HEK293T (cell line): ENCODE data around the gene PIEZO2.
A peak's percentile ranks its signal among the peaks of the same experiment; 100 is the strongest.

Source experiments
- CTCF ChIA-PET: fragments of 350-600 bp; formaldehyde crosslinking; extraction: SDS; loops from one replicate; lab custom pipeline; 2021; ENCODE audit warnings: antibody characterized with exemption, inconsistent platforms; lab: Yijun Ruan, JAX
- POLR2A ChIA-PET: fragments of 350-600 bp; formaldehyde crosslinking; extraction: SDS; loops from one replicate; lab custom pipeline; 2020; ENCODE audit warnings: antibody characterized with exemption, inconsistent platforms; lab: Yijun Ruan, JAX
- DNase-seq: peaks from one replicate; pipeline ENCODE4 v3.0.0; 2012; ENCODE audit warnings: mixed read lengths; ENCODE audit errors: extremely low spot score
- ARNT ChIP-seq: fragments of 450-650 bp; IDR thresholded peaks from 2 replicates; pipeline ENCODE4 v1.6.1; 2017; ENCODE audit warnings: mild to moderate bottlenecking
- BHLHE40 ChIP-seq: fragments of 450-650 bp; IDR thresholded peaks from 2 replicates; pipeline ENCODE4 v1.6.1; 2016; ENCODE audit warnings: mild to moderate bottlenecking, moderate library complexity, borderline replicate concordance
- CTBP1 ChIP-seq: fragments of 450-650 bp; IDR thresholded peaks from 2 replicates; pipeline ENCODE4 v1.6.1; 2016; ENCODE audit warnings: borderline replicate concordance
- ELF4 ChIP-seq: fragments of 450-650 bp; IDR thresholded peaks from 2 replicates; pipeline ENCODE4 v1.6.1; 2017; ENCODE audit warnings: antibody characterized with exemption
- FOXA1 ChIP-seq: fragments of 450-650 bp; IDR thresholded peaks from 2 replicates; pipeline ENCODE4 v1.6.1; 2016; ENCODE audit warnings: mild to moderate bottlenecking
- FOXK2 ChIP-seq: fragments of 450-650 bp; IDR thresholded peaks from 2 replicates; pipeline ENCODE4 v1.6.1; 2016; ENCODE audit warnings: mild to moderate bottlenecking
- FOXM1 ChIP-seq: fragments of 450-650 bp; IDR thresholded peaks from 2 replicates; pipeline ENCODE4 v1.6.1; 2017; ENCODE audit warnings: mild to moderate bottlenecking, borderline replicate concordance
- HDGF ChIP-seq: fragments of 450-650 bp; IDR thresholded peaks from 2 replicates; pipeline ENCODE4 v1.6.1; 2017; ENCODE audit warnings: antibody characterized with exemption, borderline replicate concordance
- L3MBTL2 ChIP-seq: fragments of 450-650 bp; conservative IDR thresholded peaks from 2 replicates; pipeline ENCODE4 v1.6.1; 2016; ENCODE audit warnings: mild to moderate bottlenecking
- LEF1 ChIP-seq: fragments of 450-650 bp; IDR thresholded peaks from 2 replicates; pipeline ENCODE4 v1.6.1; 2017; ENCODE audit warnings: mild to moderate bottlenecking, borderline replicate concordance
- NFRKB ChIP-seq: fragments of 450-650 bp; IDR thresholded peaks from 2 replicates; pipeline ENCODE4 v1.6.1; 2016; ENCODE audit warnings: mild to moderate bottlenecking, moderate library complexity
- PKNOX1 ChIP-seq: fragments of 450-650 bp; IDR thresholded peaks from 2 replicates; pipeline ENCODE4 v1.6.1; 2016
- SP1 ChIP-seq: fragments of 450-650 bp; IDR thresholded peaks from 2 replicates; pipeline ENCODE4 v1.6.1; 2017
- SUZ12 ChIP-seq: fragments of 450-650 bp; IDR thresholded peaks from 2 replicates; pipeline ENCODE4 v1.6.1; 2016; ENCODE audit warnings: mild to moderate bottlenecking
- TARDBP ChIP-seq: fragments of 450-650 bp; IDR thresholded peaks from 2 replicates; pipeline ENCODE4 v1.6.1; 2016
- ZNF384 ChIP-seq: fragments of 450-650 bp; IDR thresholded peaks from 2 replicates; pipeline ENCODE4 v1.6.1; 2016

The PIEZO2 gene

GRCh38 chr18:10723496-10723895, 425.9 kb downstream of the PIEZO2 start:
- CTCF ChIA-PET: no interaction called here
- TF ChIP-seq FOXA1: no peak
- no peak for TF ChIP-seq BHLHE40
- no peak for TF ChIP-seq SUZ12
- no peak for TF ChIP-seq ELF4
- TF ChIP-seq FOXK2: no peak
- TF ChIP-seq ZNF384: no peak
- no peak for DNase-seq
- POLR2A ChIA-PET: no interaction called here

GRCh38 chr18:10718809-10719208, 430.6 kb downstream of the PIEZO2 start:
- POLR2A ChIA-PET: interaction anchor here (0.6 kb wide), 1 partner anchor 49 kb away, joined by 3 read pairs; no protein-coding TSS in a partner anchor
- no peak for DNase-seq
- TF ChIP-seq SUZ12 (no peak), TARDBP (no peak), FOXK2 (no peak), BHLHE40 (no peak), PKNOX1 (no peak), L3MBTL2 (no peak), ZNF384 (no peak), SP1 (no peak), FOXA1 (no peak), CTBP1 (no peak)
- CTCF ChIA-PET: no interaction called here

GRCh38 chr18:10715791-10716190, 433.6 kb downstream of the PIEZO2 start:
- CTCF ChIA-PET: no interaction called here

GRCh38 chr18:10713409-10713808, 436.0 kb downstream of the PIEZO2 start:
- ChIA-PET CTCF (no interaction called here), POLR2A (no interaction called here)
- peak; percentile 5 for DNase-seq
- TF ChIP-seq HDGF: no peak
- TF ChIP-seq LEF1: no peak
- no peak for TF ChIP-seq SUZ12
- TF ChIP-seq TARDBP: no peak
- TF ChIP-seq ZNF384: no peak
- TF ChIP-seq SP1: no peak
- TF ChIP-seq FOXA1: no peak
- TF ChIP-seq BHLHE40: no peak
- TF ChIP-seq L3MBTL2: no peak
- no peak for TF ChIP-seq FOXK2
- no peak for TF ChIP-seq PKNOX1
- no peak for TF ChIP-seq ARNT
- no peak for TF ChIP-seq FOXM1
- no peak for TF ChIP-seq ELF4
- TF ChIP-seq CTBP1: no peak
- TF ChIP-seq NFRKB: no peak

More at GRCh38 chr18:10715791-10716190, 433.6 kb downstream of the PIEZO2 start:
- no peak for TF ChIP-seq FOXA1
- no peak for TF ChIP-seq FOXM1
- no peak for TF ChIP-seq ELF4
- TF ChIP-seq NFRKB: no peak
- no peak for TF ChIP-seq PKNOX1
- TF ChIP-seq HDGF: no peak
- no peak for TF ChIP-seq FOXK2
- TF ChIP-seq BHLHE40: no peak
- TF ChIP-seq ZNF384: no peak
- no peak for TF ChIP-seq L3MBTL2
- no peak for TF ChIP-seq SP1
- TF ChIP-seq LEF1: no peak
- TF ChIP-seq SUZ12: no peak
- DNase-seq: no peak
- POLR2A ChIA-PET: no interaction called here

GRCh38 chr18:10707294-10707693, 442.1 kb downstream of the PIEZO2 start:
- CTCF ChIA-PET: no interaction called here
- no peak for TF ChIP-seq ZNF384
- TF ChIP-seq PKNOX1: no peak
- TF ChIP-seq BHLHE40: no peak
- no peak for TF ChIP-seq SP1
- no peak for TF ChIP-seq TARDBP
- TF ChIP-seq FOXM1: no peak
- no peak for TF ChIP-seq LEF1
- TF ChIP-seq NFRKB: no peak
- no peak for TF ChIP-seq FOXK2
- TF ChIP-seq CTBP1: no peak
- POLR2A ChIA-PET: no interaction called here
- no peak for DNase-seq

GRCh38 chr18:10705786-10706185, 443.6 kb downstream of the PIEZO2 start:
- DNase-seq: no peak
- CTCF ChIA-PET: no interaction called here
- TF ChIP-seq SP1 (no peak), ARNT (no peak)
- POLR2A ChIA-PET: no interaction called here
